GM15510 (cell line): ENCODE results near the gene PTCH2.

Experiments
- POLR2A ChIP-seq: IDR thresholded peaks from 3 replicates; pipeline ENCODE4 v1.6.1; 2011; ENCODE audit warnings: borderline replicate concordance; ENCODE audit not compliant: insufficient read length; ENCODE audit errors: extremely low read depth

PTCH2 gene

GRCh38 chr1:44810101-44810761, 32.8 kb downstream of the PTCH2 start:
- TF ChIP-seq POLR2A = no peak

DNA sequence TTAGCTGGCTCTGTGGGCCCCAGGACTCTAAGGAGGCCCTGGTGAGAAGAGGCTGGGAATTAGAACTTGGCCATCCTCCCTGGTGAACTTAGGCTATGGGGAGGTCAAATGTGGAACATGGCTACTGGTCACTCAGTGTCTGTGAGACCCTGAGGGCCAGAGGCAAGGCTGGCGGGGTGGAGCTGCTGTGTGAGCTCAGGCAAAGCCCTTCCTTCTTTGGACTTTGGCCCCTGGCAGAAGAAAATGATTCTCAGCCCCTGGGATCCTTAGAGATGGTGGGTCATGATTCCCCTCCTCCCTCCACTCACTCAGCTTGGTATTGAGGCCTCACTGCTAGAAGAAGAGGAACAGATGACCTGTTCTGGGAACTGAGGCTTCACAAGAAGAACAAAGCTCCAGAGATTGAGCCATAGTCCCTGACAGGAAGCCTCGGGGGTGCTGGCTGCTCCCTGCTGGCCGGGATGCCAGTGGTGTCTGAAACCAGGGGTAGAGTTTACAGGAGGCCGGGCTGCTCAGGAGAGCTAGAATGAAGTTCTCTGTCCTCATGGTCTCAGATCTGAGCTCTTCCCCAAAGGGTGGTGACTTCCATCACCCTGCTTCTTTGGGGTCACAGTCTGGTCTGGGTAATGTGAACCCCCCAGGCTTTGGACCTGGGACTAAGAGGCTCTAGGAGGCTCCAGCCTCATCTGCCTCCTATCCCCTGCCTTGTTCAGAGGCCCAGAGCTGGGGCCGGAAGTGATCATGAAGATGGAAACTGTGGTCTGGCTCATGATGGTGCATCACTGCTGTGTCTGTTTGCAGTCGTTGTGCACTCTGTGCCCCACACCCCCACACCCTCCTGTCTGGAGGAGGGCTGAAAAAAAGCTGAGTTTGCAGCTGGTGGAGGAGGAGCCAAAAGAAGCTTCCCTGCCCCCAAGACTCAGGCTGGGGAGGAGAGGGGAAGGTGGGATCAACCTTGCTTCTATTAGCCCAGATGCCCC, 33.8 kb downstream of the PTCH2 start:
- TF ChIP-seq POLR2A = peak; percentile 51

DNA sequence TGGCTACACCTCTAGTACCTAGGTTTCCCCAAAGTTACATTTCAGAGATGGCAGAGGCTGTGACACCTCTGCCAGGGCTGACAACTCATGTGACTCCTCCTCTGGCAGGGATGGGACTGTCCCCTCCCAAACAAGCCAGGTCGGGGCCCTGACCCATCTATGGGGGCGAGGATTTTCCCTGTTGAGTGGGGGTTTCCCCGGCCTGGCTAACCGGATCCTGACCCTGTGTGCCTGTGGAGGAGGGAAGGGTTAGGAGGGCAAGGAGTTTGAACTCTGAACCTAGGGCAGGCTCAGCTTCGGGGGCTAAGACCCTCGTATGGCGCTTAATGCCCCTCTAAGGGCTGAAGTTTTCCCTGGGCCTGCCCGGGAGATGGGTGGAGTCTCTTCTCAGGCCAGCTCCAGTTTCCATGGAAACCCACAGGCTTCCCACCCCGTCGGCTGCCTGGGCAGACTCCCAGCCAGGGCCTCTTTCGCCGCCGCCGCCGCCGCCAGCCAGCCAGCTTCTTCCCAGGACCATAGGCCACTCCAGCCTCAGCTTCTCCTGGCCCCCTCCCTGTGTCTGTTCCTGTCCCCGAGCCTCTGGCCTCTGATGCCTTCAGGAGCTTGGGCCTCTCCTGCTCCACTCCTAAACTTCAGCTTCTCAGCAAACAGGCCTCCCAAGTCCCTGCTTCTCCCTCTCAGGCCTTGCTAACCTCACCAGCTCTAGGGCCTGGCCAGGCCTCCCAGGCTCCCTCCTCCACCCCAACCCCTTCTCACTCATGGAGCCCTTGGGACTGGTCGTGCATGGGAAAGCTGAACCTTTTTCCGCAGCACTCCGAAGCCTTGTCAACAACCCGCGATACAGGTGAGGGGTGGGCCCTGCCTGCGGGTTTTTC, 34.8 kb downstream of the PTCH2 start, which contains the start of gene BTBD19:
Gene BTBD19 (plus strand): TSS at position 461 of the 875 bp plus-strand sequence. CDS start 298 bp downstream, at position 759.
- TF ChIP-seq POLR2A = no peak

- peak; percentile 36 for TF ChIP-seq POLR2A
Observed at GRCh38 chr1:44807364-44808062, 35.5 kb downstream of the PTCH2 start.

DNA sequence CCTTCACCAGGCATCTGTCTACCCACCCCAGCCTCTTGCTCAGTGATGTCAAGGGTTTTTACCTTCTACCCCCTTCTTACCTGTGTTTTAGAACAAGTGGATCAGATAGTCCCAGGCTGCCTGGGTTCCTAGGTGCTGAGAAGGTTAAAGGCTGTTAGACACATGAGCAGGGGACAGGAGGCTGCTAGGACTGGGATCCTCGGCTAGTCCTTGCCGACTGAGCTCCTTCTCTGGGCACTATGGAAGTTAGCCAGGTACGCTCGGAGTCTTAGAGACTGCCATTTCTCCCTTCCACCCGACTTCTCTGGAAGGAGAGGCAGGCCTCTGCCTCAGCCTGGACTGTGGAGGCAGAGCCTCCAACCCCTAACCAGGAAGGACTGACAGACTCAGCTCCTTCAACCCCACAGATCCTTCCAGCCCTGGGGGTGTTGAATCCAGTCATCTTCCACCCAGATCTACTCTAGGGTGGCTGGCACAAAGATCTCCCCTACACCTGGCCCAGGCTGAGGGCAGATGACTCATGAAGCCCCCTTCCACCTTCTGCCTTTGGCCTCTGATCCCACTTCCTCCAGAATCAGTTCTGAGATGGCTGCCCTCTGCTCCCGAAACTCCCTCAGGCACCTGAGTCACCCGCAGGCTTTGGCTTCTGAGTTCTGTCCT, 36.2 kb downstream of the PTCH2 start, which contains the start of gene DYNLT4:
Gene DYNLT4 (minus strand): TSS at position 648 of the 660 bp plus-strand sequence. CDS start 683 bp downstream, outside the sequence.
- TF ChIP-seq POLR2A = no peak

GRCh38 chr1:44806025-44806703, 36.9 kb downstream of the PTCH2 start:
- no peak for TF ChIP-seq POLR2A

- TF ChIP-seq POLR2A = no peak
Observed at GRCh38 chr1:44805311-44806024, 37.6 kb downstream of the PTCH2 start.

- no peak for TF ChIP-seq POLR2A
Observed at GRCh38 chr1:44803312-44804095, 39.5 kb downstream of the PTCH2 start.

DNA sequence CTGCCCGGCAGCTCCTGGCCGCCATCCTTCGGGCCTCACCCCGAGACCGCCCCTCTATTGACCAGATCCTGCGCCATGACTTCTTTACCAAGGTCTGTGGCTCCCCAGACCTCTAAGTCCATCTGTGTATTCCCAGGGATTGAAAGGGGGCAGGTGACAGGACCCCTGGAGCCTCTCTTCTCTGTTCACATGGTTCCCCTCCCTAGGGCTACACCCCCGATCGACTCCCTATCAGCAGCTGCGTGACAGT, 40.1 kb downstream of the PTCH2 start:
- no peak for TF ChIP-seq POLR2A

GRCh38 chr1:44802306-44803061, 40.6 kb downstream of the PTCH2 start:
- no peak for TF ChIP-seq POLR2A
